ENCODE measurements around the gene ERI2. TPM values are rescaled to one million over a fixed set of nuclear protein-coding genes. Genes with fewer than 3 reads are reported as not detected.

The ERI2 gene
- total RNA-seq, 1 donor from 2014 or later, result 17.6 TPM

- TF ChIP-seq CTCF (IDR thresholded peaks at IDR 0.05), result no peak
- H3K4me1 ChIP-seq, result no peaks in the 10 kb centered on the region
- intact Hi-C loops (cut with DNase I), result no loop called here
Observed at GRCh38 chr16:20791923-20792612, 14.2 kb downstream of the ERI2 start.

GRCh38 chr16:20789130-20789529 is 17.1 kb downstream of the ERI2 start:
- DNase-seq (no peak), ATAC-seq (no peak)
- no peak overlapping the region for H3K27ac ChIP-seq
- H3K4me3 ChIP-seq, result no peak overlapping the region
- no peaks in the 10 kb centered on the region for H3K27me3 ChIP-seq (ENCODE audit: low read depth)
- H3K9me3 ChIP-seq, result no peaks in the 10 kb centered on the region
- H3K36me3 ChIP-seq, result no peaks in the 10 kb centered on the region
- no peak for TF ChIP-seq CTCF (IDR thresholded peaks at IDR 0.05)
- no peaks in the 10 kb centered on the region for H3K4me1 ChIP-seq
- intact Hi-C loops (cut with DNase I), result no loop called here

More at GRCh38 chr16:20791923-20792612, 14.2 kb downstream of the ERI2 start:
- Histone ChIP-seq H3K36me3 (peaks cover 17% of the 10 kb centered on the region), H3K9me3 (no peaks in the 10 kb centered on the region), H3K27ac (no peak overlapping the region), H3K27me3 (ENCODE audit: low read depth) (no peaks in the 10 kb centered on the region), H3K4me3 (no peak overlapping the region)
- no peak for ATAC-seq
- no peak for DNase-seq

GRCh38 chr16:20784204-20784603 is 22.1 kb downstream of the ERI2 start:
- H3K27ac ChIP-seq, result no peak overlapping the region
- no peaks in the 10 kb centered on the region for H3K27me3 ChIP-seq (ENCODE audit: low read depth)
- H3K4me1 ChIP-seq, result no peaks in the 10 kb centered on the region
- intact Hi-C loops (cut with DNase I), result no loop called here
- H3K4me3 ChIP-seq, result no peak overlapping the region
- H3K36me3 ChIP-seq, result peaks cover 15% of the 10 kb centered on the region
- ATAC-seq, result no peak
- no peak for TF ChIP-seq CTCF (IDR thresholded peaks at IDR 0.05)
- H3K9me3 ChIP-seq, result no peaks in the 10 kb centered on the region
- no peak for DNase-seq

GRCh38 chr16:20782470-20782869 is 23.8 kb downstream of the ERI2 start:
- peaks cover 15% of the 10 kb centered on the region for H3K36me3 ChIP-seq
- H3K27ac ChIP-seq, result no peak overlapping the region

GRCh38 chr16:20781697-20782096 is 24.6 kb downstream of the ERI2 start:
- peaks cover 15% of the 10 kb centered on the region for H3K36me3 ChIP-seq
- ATAC-seq, result no peak
- intact Hi-C loops (cut with DNase I), result no loop called here

More at GRCh38 chr16:20782470-20782869, 23.8 kb downstream of the ERI2 start:
- no peaks in the 10 kb centered on the region for H3K9me3 ChIP-seq
- no peak for ATAC-seq
- no peaks in the 10 kb centered on the region for H3K4me1 ChIP-seq
- H3K4me3 ChIP-seq, result no peak overlapping the region
- no peak for TF ChIP-seq CTCF (IDR thresholded peaks at IDR 0.05)
- DNase-seq, result no peak
- no peaks in the 10 kb centered on the region for H3K27me3 ChIP-seq (ENCODE audit: low read depth)
- intact Hi-C loops (cut with DNase I), result no loop called here

More at GRCh38 chr16:20781697-20782096, 24.6 kb downstream of the ERI2 start:
- no peak for TF ChIP-seq CTCF (IDR thresholded peaks at IDR 0.05)
- Histone ChIP-seq H3K9me3 (no peaks in the 10 kb centered on the region), H3K27me3 (ENCODE audit: low read depth) (no peaks in the 10 kb centered on the region), H3K4me3 (no peak overlapping the region), H3K27ac (no peak overlapping the region), H3K4me1 (no peaks in the 10 kb centered on the region)
- no peak for DNase-seq

Data from lower lobe of right lung (tissue), 2 donors.